ENCODE measurements around the gene BMP6. TPM values are rescaled to one million over a fixed set of nuclear protein-coding genes. Genes with fewer than 3 reads are reported as not detected.

Gene BMP6
- polyA plus RNA-seq, 2 of the 4 experiments (the other 2 are of a cell fraction): 8.4 to 23.0 TPM

- Histone ChIP-seq H3K9me3 (no peaks in the 10 kb centered on the region), H3K4me1 (no peaks in the 10 kb centered on the region), H3K4me3 (no peak overlapping the region), H3K27ac (no peak overlapping the region), H3K4me2 (no peak overlapping the region)
- CTCF ChIA-PET: interaction anchor here (1.7 kb wide), 1 partner anchor 10 kb away, joined by 5 read pairs; no protein-coding TSS in a partner anchor
- no peak for ATAC-seq
- 81% methylated on average over 6 of the region's 6 CpGs for WGBS (ENCODE audit: missing lambda C conversion rate)
- no peak for TF ChIP-seq SREBF2 (IDR thresholded peaks at IDR 0.05)
- FAIRE-seq: no peak
- no peak for DNase-seq (ENCODE audit: low read depth in 1 of 2, low spot score in 1 of 2)
- POLR2A ChIA-PET: no interaction called here
Measured at GRCh38 chr6:7865781-7866180, 139.9 kb downstream of the BMP6 start.

GRCh38 chr6:7866526-7866925 lies 140.6 kb downstream of the BMP6 start:
- Histone ChIP-seq H3K4me1 (no peaks in the 10 kb centered on the region), H3K4me2 (no peak overlapping the region), H3K27ac (no peak overlapping the region), H3K9me3 (no peaks in the 10 kb centered on the region), H3K4me3 (no peak overlapping the region)
- ATAC-seq: no peak
- ChIA-PET POLR2A (no interaction called here), CTCF (interaction anchor here (1.7 kb wide), 1 partner anchor 9 kb away, joined by 5 read pairs; no protein-coding TSS in a partner anchor)
- WGBS (ENCODE audit: missing lambda C conversion rate): 100% methylated on average over 1 of the region's 1 CpG
- TF ChIP-seq HOXB13 (CRISPR knock-in tag; IDR thresholded peaks at IDR 0.05; ENCODE audit: low read depth) (no peak), HMGXB4 (CRISPR knock-in tag; IDR thresholded peaks at IDR 0.05; ENCODE audit: borderline replicate concordance) (no peak), RARB (CRISPR knock-in tag; IDR thresholded peaks at IDR 0.05) (no peak), CBX8 (IDR thresholded peaks at IDR 0.05) (no peak), RAD21 (conservative IDR thresholded peaks at IDR 0.05 in 1 of 2, IDR thresholded peaks at IDR 0.05 in 1 of 2) (no peak), CHD2 (IDR thresholded peaks at IDR 0.05; ENCODE audit: low read length, partially characterized antibody) (no peak), HES2 (IDR thresholded peaks at IDR 0.05) (no peak), NPAS2 (CRISPR knock-in tag; IDR thresholded peaks at IDR 0.05; ENCODE audit: borderline replicate concordance) (no peak), PBX3 (IDR thresholded peaks at IDR 0.05) (no peak), EHF (CRISPR knock-in tag; IDR thresholded peaks at IDR 0.05) (no peak), SREBF2 (IDR thresholded peaks at IDR 0.05) (no peak), FOSL2 (IDR thresholded peaks at IDR 0.05) (no peak), FOSL2 (CRISPR knock-in tag; IDR thresholded peaks at IDR 0.05) (no peak), CBX2 (IDR thresholded peaks at IDR 0.05; ENCODE audit: borderline replicate concordance, low read depth) (no peak), ELK1 (IDR thresholded peaks at IDR 0.05; ENCODE audit: low read depth, low read length) (no peak), FOXS1 (CRISPR knock-in tag; IDR thresholded peaks at IDR 0.05) (no peak), KDM1A (IDR thresholded peaks at IDR 0.05; ENCODE audit: low read depth) (no peak), NR3C1 (IDR thresholded peaks at IDR 0.05) (no peak), RNF2 (IDR thresholded peaks at IDR 0.05; ENCODE audit: borderline replicate concordance, low read depth) (no peak), MYC (IDR thresholded peaks at IDR 0.05; ENCODE audit: borderline replicate concordance, low read length) (no peak), ZNF302 (CRISPR knock-in tag; IDR thresholded peaks at IDR 0.05) (no peak)
- FAIRE-seq: no peak
- DNase-seq (ENCODE audit: low read depth in 1 of 2, low spot score in 1 of 2): no peak

- no peak overlapping the region for H3K4me3 ChIP-seq
- no peak overlapping the region for H3K27ac ChIP-seq
- no peak overlapping the region for H3K4me2 ChIP-seq
- H3K9me3 ChIP-seq: no peaks in the 10 kb centered on the region
- no peaks in the 10 kb centered on the region for H3K4me1 ChIP-seq
- no peak for FAIRE-seq
- DNase-seq (ENCODE audit: low read depth in 1 of 2, low spot score in 1 of 2): no peak
- TF ChIP-seq FOSB (CRISPR knock-in tag; IDR thresholded peaks at IDR 0.05) (no peak), USF2 (IDR thresholded peaks at IDR 0.05) (no peak), NFE2L2 (conservative IDR thresholded peaks at IDR 0.05; ENCODE audit: low read length) (no peak), MAFK (IDR thresholded peaks at IDR 0.05; ENCODE audit: partially characterized antibody) (no peak), BCL3 (IDR thresholded peaks at IDR 0.05) (no peak), RARB (CRISPR knock-in tag; IDR thresholded peaks at IDR 0.05) (no peak), FOSL2 (IDR thresholded peaks at IDR 0.05) (no peak), FOSL2 (CRISPR knock-in tag; IDR thresholded peaks at IDR 0.05) (no peak), HES2 (IDR thresholded peaks at IDR 0.05) (no peak), ZFP36 (IDR thresholded peaks at IDR 0.05; ENCODE audit: borderline replicate concordance, partially characterized antibody) (no peak)
- CTCF ChIA-PET: no interaction called here
- POLR2A ChIA-PET: no interaction called here
- ATAC-seq: no peak
- WGBS (ENCODE audit: missing lambda C conversion rate): 93% methylated on average over 4 of the region's 10 CpGs
Measured at GRCh38 chr6:7868926-7869325, 143.0 kb downstream of the BMP6 start.
